GM23338 (cell line): Measurements from ENCODE around the gene VOPP1. TPM values are rescaled to one million over a fixed set of nuclear protein-coding genes. Genes with fewer than 3 reads are reported as not detected.

Experiments used
- ATAC-seq: fragments of 200-7000 bp; cut with Tn5 transposase; 3 replicates; pipeline ENCODE4 v1.9.1; 2020
- DNase-seq: peaks from one replicate; pipeline ENCODE4 v3.0.0-alpha.2; 2015; ENCODE audit warnings: low spot score
- H2AFZ ChIP-seq: fragments of 200-600 bp; sonication (generic); 2 replicates; pipeline ENCODE4 v1.8.0; 2016; ENCODE audit warnings: antibody characterized with exemption, mild to moderate bottlenecking, moderate library complexity
- H3F3A ChIP-seq: fragments of 200-600 bp; sonication (generic); replicated peaks from 2 replicates; pipeline ENCODE4 v1.8.0; 2017; ENCODE audit warnings: antibody characterized with exemption, mixed run types, low read depth
- H3K27ac ChIP-seq: fragments of 200-600 bp; sonication (generic); 2 replicates; pipeline ENCODE4 v1.6.1; 2016; ENCODE audit warnings: low read depth
- H3K27me3 ChIP-seq: fragments of 200-600 bp; sonication (generic); 2 replicates; pipeline ENCODE4 v1.8.0; 2016; ENCODE audit warnings: mild to moderate bottlenecking, mixed run types, moderate library complexity; ENCODE audit not compliant: insufficient read depth
- H3K36me3 ChIP-seq: fragments of 200-600 bp; sonication (generic); 2 replicates; pipeline ENCODE4 v1.8.0; 2016; ENCODE audit warnings: mild to moderate bottlenecking; ENCODE audit not compliant: insufficient read depth
- H3K4me1 ChIP-seq: fragments of 200-600 bp; sonication (generic); 2 replicates; pipeline ENCODE4 v1.8.0; 2016; ENCODE audit warnings: mild to moderate bottlenecking, moderate library complexity; ENCODE audit not compliant: insufficient read depth
- H3K4me2 ChIP-seq: fragments of 200-600 bp; sonication (generic); 2 replicates; pipeline ENCODE4 v1.7.1; 2017; ENCODE audit warnings: mixed run types
- H3K4me3 ChIP-seq: fragments of 200-600 bp; sonication (generic); 2 replicates; pipeline ENCODE4 v1.6.1; 2016; ENCODE audit warnings: mixed run types
- H3K79me2 ChIP-seq: fragments of 200-600 bp; sonication (generic); replicated peaks from 2 replicates; pipeline ENCODE4 v1.8.0; 2017; ENCODE audit warnings: mild to moderate bottlenecking; ENCODE audit not compliant: insufficient read depth
- H3K9me2 ChIP-seq: fragments of 200-600 bp; sonication (generic); 2 replicates; pipeline ENCODE4 v1.8.0; 2017; ENCODE audit not compliant: insufficient read depth
- H4K20me1 ChIP-seq: fragments of 200-600 bp; sonication (generic); replicated peaks from 2 replicates; pipeline ENCODE4 v1.8.0; 2017; ENCODE audit warnings: mild to moderate bottlenecking; ENCODE audit not compliant: insufficient read depth
- H3K27ac Mint-ChIP-seq: 2 replicates; pipeline ENCODE4 v1.8.0; 2020; ENCODE audit warnings: inconsistent platforms, mild to moderate bottlenecking, moderate library complexity, mixed read lengths
- H3K27me3 Mint-ChIP-seq: 3 replicates; pipeline ENCODE4 v1.8.0; 2022; ENCODE audit warnings: low read depth, mild to moderate bottlenecking, moderate library complexity, mixed read lengths, inconsistent platforms; ENCODE audit not compliant: insufficient read depth, poor library complexity
- H3K36me3 Mint-ChIP-seq: 3 replicates; pipeline ENCODE4 v1.8.0; 2021; ENCODE audit warnings: low read depth, mild to moderate bottlenecking, inconsistent platforms, moderate library complexity, mixed read lengths
- H3K4me1 Mint-ChIP-seq: 3 replicates; pipeline ENCODE4 v1.8.0; 2020; ENCODE audit warnings: mild to moderate bottlenecking, inconsistent platforms, mixed read lengths
- H3K4me3 Mint-ChIP-seq: 3 replicates; pipeline ENCODE4 v1.8.0; 2021; ENCODE audit warnings: moderate library complexity, mild to moderate bottlenecking, inconsistent platforms, mixed read lengths
- H3K9me3 Mint-ChIP-seq: 3 replicates; pipeline ENCODE4 v1.8.0; 2020; ENCODE audit warnings: moderate library complexity, mild to moderate bottlenecking, inconsistent platforms, mixed read lengths
- POLR2AphosphoS5 ChIP-seq: IDR thresholded peaks from 2 replicates; pipeline ENCODE4 v1.6.1; 2016; ENCODE audit warnings: antibody characterized with exemption, low read depth
- STAT1 ChIP-seq: IDR thresholded peaks from one replicate; pipeline ENCODE4 v1.6.1; 2016; ENCODE audit warnings: antibody characterized with exemption; ENCODE audit not compliant: unreplicated experiment
- ZNF114 ChIP-seq: fragments of 250-450 bp; sonication (Bioruptor Pico); IDR thresholded peaks from 2 replicates; pipeline ENCODE4 v1.5.0; 2020; ENCODE audit warnings: mild to moderate bottlenecking, moderate library complexity
- polyA plus RNA-seq: library from polyadenylated mRNA; unstranded; fragments of >200 nt; fragmentation: Nextera tagmentation; extraction: Ambion mirVana; gene quantifications from 2 replicates; pipeline ENCODE4 v1.2.1, GENCODE V29; 2016
- total RNA-seq: library from RNA; depleted of rRNA; stranded (reverse); fragments of >200 nt; shearing (Covaris generic); gene quantifications from 2 replicates; pipeline ENCODE4 v1.2.3, GENCODE V29; 2014
- TF ChIP-seq, protein P1 (sequence below): fragments of 250-450 bp; sonication (Bioruptor Pico); IDR thresholded peaks from 2 replicates; pipeline ENCODE4 v1.5.0; 2020; ENCODE audit warnings: mild to moderate bottlenecking, moderate library complexity
- TF ChIP-seq, protein P2 (sequence below): IDR thresholded peaks from 2 replicates; pipeline ENCODE4 v1.6.1; 2016; ENCODE audit warnings: antibody characterized with exemption

VOPP1 gene
- total and polyA plus RNA-seq, 2 experiments from 2014 or later = 28.2 to 73.7 TPM

DNA sequence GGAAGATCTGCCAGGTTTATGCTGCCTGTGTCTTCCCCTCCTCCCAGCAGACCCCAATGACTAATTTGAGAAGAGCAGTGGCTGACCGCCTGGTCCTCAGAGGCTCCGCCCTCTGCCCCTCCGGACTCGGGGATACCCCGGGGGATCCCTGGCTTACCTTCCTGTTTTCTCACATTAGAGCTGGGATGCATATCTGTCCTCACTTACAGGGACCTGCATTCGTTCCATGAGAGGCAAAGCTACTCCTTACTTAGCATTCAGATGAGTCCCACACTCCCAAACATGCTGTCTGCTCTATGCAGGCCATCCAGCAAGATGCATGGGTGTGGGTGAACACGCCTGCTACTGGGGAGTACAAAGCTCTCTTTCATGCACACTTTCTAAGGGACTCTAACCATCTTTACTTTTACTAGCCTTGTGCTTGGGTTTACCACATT is 24.0 kb downstream of the VOPP1 start (continued):
- TF ChIP-seq, protein P1, sequence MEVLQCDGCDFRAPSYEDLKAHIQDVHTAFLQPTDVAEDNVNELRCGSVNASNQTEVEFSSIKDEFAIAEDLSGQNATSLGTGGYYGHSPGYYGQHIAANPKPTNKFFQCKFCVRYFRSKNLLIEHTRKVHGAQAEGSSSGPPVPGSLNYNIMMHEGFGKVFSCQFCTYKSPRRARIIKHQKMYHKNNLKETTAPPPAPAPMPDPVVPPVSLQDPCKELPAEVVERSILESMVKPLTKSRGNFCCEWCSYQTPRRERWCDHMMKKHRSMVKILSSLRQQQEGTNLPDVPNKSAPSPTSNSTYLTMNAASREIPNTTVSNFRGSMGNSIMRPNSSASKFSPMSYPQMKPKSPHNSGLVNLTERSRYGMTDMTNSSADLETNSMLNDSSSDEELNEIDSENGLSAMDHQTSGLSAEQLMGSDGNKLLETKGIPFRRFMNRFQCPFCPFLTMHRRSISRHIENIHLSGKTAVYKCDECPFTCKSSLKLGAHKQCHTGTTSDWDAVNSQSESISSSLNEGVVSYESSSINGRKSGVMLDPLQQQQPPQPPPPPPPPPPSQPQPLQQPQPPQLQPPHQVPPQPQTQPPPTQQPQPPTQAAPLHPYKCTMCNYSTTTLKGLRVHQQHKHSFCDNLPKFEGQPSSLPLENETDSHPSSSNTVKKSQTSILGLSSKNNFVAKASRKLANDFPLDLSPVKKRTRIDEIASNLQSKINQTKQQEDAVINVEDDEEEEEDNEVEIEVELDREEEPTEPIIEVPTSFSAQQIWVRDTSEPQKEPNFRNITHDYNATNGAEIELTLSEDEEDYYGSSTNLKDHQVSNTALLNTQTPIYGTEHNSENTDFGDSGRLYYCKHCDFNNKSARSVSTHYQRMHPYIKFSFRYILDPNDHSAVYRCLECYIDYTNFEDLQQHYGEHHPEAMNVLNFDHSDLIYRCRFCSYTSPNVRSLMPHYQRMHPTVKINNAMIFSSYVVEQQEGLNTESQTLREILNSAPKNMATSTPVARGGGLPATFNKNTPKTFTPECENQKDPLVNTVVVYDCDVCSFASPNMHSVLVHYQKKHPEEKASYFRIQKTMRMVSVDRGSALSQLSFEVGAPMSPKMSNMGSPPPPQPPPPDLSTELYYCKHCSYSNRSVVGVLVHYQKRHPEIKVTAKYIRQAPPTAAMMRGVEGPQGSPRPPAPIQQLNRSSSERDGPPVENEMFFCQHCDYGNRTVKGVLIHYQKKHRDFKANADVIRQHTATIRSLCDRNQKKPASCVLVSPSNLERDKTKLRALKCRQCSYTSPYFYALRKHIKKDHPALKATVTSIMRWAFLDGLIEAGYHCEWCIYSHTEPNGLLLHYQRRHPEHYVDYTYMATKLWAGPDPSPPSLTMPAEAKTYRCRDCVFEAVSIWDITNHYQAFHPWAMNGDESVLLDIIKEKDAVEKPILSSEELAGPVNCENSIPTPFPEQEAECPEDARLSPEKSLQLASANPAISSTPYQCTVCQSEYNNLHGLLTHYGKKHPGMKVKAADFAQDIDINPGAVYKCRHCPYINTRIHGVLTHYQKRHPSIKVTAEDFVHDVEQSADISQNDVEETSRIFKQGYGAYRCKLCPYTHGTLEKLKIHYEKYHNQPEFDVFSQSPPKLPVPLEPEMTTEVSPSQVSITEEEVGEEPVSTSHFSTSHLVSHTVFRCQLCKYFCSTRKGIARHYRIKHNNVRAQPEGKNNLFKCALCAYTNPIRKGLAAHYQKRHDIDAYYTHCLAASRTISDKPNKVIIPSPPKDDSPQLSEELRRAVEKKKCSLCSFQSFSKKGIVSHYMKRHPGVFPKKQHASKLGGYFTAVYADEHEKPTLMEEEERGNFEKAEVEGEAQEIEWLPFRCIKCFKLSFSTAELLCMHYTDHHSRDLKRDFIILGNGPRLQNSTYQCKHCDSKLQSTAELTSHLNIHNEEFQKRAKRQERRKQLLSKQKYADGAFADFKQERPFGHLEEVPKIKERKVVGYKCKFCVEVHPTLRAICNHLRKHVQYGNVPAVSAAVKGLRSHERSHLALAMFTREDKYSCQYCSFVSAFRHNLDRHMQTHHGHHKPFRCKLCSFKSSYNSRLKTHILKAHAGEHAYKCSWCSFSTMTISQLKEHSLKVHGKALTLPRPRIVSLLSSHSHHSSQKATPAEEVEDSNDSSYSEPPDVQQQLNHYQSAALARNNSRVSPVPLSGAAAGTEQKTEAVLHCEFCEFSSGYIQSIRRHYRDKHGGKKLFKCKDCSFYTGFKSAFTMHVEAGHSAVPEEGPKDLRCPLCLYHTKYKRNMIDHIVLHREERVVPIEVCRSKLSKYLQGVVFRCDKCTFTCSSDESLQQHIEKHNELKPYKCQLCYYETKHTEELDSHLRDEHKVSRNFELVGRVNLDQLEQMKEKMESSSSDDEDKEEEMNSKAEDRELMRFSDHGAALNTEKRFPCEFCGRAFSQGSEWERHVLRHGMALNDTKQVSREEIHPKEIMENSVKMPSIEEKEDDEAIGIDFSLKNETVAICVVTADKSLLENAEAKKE (CRISPR knock-in tag) = no peak
- TF ChIP-seq ZNF114 (CRISPR knock-in tag) = no peak
- TF ChIP-seq STAT1 = no peak
- TF ChIP-seq, protein P2, sequence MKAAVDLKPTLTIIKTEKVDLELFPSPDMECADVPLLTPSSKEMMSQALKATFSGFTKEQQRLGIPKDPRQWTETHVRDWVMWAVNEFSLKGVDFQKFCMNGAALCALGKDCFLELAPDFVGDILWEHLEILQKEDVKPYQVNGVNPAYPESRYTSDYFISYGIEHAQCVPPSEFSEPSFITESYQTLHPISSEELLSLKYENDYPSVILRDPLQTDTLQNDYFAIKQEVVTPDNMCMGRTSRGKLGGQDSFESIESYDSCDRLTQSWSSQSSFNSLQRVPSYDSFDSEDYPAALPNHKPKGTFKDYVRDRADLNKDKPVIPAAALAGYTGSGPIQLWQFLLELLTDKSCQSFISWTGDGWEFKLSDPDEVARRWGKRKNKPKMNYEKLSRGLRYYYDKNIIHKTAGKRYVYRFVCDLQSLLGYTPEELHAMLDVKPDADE = no peak
- no peak for TF ChIP-seq POLR2AphosphoS5

DNA sequence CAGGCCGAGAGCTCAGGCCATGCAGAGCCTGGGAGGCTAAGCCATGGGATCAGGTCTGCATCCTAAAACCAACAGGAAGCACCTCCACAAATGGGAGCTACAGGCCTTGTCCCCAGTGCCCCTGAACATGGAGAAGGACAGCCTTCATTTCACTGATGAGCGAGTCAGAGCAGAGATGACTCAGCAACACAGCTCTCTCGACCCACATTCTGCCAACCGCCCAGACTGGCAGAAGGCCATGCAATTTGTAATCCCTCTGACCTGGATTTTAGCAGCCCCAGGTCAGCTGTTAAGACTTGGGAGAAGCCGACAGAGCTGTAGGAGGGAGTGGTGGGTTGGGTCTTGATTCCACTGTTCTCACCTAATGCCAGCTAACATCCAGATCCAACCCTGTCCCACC is 25.5 kb downstream of the VOPP1 start:
- H3K4me1 Mint-ChIP-seq = peaks cover 61% of the 10 kb centered on the region
- peak overlapping the region; percentile 44; the same call in 1 of the 2 replicates for H3K27ac Mint-ChIP-seq
- Histone ChIP-seq H3K4me1 (peaks cover 46% of the 10 kb centered on the region), H3K79me2 (peaks cover 100% of the 10 kb centered on the region), H3F3A (no peaks in the 10 kb centered on the region), H3K9me2 (no peaks in the 10 kb centered on the region), H3K27ac (no peak overlapping the region), H3K36me3 (no peaks in the 10 kb centered on the region; the same call in 1 of the 2 replicates), H2AFZ (no peak overlapping the region), H3K4me2 (peak overlapping the region; percentile 55; the same call in 1 of the 2 replicates), H3K4me3 (no peak overlapping the region), H4K20me1 (peaks cover 40% of the 10 kb centered on the region), H3K27me3 (no peaks in the 10 kb centered on the region)
- no peak overlapping the region for H3K4me3 Mint-ChIP-seq
- H3K27me3 Mint-ChIP-seq = peaks cover 9% of the 10 kb centered on the region
- ATAC-seq (peak; percentile 37), DNase-seq (no peak)
- no peaks in the 10 kb centered on the region for H3K9me3 Mint-ChIP-seq
- peaks cover 16% of the 10 kb centered on the region for H3K36me3 Mint-ChIP-seq
- TF ChIP-seq, protein P1 (CRISPR knock-in tag) = no peak
